A673 (cell line): ENCODE data around the gene PLCB2.

Source experiments
- EZH2 ChIP-seq: fragments of 200-600 bp; sonication (generic); IDR thresholded peaks from 2 replicates; pipeline ENCODE4 v1.6.1; 2017; ENCODE audit warnings: borderline replicate concordance, low read depth, mild to moderate bottlenecking, mixed read lengths, antibody characterized with exemption, low read length; ENCODE audit not compliant: poor library complexity, severe bottlenecking
- TF ChIP-seq, protein P1 (sequence below): fragments of 300-800, 200-600 bp; sonication (generic); conservative IDR thresholded peaks from 2 replicates; pipeline ENCODE4 v1.5.1; 2017; ENCODE audit warnings: low read depth, mild to moderate bottlenecking, antibody characterized with exemption, low read length, moderate library complexity, mixed read lengths

DNA sequence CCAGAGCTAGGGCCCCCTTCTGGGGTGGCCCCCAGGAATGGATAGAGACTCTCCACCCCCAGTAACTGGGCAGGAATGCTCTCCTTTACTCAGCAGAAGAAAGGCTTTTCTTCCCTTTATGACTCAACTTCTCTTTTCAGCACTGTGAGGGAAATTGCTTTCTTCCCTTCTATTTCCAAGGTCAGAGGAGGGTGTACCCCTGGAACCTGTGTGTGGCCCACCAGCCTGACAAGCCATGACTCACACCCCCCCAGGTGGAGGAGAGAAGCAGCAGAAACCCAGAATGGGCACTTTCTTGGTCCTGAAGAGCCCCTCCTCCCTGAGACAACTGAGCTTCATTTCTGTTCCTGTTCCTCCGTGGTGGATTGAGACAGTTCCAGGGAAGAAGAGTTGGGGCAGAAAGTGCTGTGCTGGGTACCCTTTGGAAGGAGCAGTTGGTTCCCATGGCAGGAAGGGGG, 22.2 kb downstream of the PLCB2 start:
- TF ChIP-seq, protein P1, sequence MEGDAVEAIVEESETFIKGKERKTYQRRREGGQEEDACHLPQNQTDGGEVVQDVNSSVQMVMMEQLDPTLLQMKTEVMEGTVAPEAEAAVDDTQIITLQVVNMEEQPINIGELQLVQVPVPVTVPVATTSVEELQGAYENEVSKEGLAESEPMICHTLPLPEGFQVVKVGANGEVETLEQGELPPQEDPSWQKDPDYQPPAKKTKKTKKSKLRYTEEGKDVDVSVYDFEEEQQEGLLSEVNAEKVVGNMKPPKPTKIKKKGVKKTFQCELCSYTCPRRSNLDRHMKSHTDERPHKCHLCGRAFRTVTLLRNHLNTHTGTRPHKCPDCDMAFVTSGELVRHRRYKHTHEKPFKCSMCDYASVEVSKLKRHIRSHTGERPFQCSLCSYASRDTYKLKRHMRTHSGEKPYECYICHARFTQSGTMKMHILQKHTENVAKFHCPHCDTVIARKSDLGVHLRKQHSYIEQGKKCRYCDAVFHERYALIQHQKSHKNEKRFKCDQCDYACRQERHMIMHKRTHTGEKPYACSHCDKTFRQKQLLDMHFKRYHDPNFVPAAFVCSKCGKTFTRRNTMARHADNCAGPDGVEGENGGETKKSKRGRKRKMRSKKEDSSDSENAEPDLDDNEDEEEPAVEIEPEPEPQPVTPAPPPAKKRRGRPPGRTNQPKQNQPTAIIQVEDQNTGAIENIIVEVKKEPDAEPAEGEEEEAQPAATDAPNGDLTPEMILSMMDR: no peak
- no peak for TF ChIP-seq EZH2
